ENCODE results near the gene RAB9A.
"Not testable (repeated sequence)": the region's sequence is repeated elsewhere in the genome, so short reads cannot be mapped to it uniquely, and the experiment has no call there.

RAB9A gene

DNA sequence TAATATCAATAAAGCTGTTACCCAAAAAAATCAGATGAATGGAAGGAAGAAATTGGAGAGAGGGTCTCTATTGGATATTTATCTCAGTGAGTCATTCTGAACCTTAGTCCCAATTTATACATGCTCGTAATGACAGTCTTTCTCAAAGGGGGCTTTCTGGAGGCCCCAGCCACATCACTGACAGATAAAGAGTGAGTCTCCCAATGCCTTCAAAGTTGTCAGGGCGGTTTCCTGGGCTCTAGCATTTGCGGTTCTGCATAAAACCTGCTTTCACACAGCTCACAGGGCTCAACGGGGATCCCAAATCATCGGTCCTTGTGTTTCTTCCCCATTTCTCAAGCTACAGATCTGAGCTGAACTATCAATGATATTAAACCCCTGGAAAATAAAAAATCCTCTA is 18.7 kb upstream of the RAB9A start:
- no peak for DNase-seq

DNA sequence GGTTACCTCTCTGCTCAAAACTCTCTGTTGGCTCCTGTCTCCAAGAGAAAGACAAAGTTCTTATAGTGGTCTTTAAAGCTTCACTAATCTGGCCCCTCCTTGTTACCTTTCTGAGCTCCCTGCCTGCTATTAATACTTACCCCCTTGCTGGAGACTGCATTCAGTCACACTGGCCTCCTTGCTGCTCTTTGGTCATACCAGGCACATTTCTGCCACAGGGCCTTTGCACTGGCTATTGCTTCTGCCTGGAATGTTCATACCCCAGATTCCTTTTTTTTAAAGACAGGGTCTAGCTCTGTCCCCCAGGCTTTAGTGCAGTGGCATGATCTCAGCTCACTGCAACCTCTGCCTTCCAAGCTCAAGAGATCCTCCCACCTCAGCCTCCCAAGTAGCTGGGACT is 15.9 kb upstream of the RAB9A start:
- no peak for DNase-seq

DNA sequence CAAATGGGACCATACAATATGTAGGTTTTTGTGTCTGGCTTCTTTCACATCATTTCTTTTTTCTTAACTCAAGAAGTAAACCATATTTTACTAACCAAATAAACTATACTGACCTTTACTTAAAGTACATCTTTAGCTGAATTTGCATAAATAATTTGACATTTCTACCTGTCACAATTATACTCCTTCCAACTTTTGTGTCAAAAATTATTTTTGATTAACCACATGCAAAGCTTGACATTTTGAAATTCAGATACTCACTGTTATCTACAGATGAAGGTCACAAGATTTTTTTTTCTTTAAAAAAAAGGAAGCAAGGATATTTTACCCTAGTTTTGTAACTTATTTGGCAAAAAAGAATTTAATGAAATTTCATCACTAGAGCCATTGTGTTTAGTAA is 12.0 kb upstream of the RAB9A start:
- no peak for DNase-seq

GRCh38 chrX:13679700-13680099 is 9.2 kb upstream of the RAB9A start:
- not testable (repeated sequence) for DNase-seq

DNA sequence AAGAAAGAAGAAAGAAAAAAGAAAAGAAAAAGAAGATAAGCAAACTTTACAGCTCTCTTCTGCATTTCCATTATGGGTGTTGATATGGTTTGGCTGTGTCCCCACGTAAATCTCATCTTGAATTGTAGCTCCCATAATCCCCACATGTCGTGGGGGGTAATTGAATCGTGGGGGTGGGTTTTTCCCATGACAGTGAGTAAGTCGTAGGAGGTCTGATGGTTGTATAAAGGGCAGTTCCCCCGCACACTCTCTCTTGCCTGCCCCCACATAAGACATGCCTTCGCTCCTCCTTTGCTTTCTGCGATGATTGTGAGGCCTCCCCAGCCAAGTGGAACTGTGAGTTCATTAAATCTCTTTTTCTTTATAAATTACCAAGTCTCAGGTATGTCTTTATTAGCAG is 7.3 kb upstream of the RAB9A start:
- no peak for DNase-seq

DNA sequence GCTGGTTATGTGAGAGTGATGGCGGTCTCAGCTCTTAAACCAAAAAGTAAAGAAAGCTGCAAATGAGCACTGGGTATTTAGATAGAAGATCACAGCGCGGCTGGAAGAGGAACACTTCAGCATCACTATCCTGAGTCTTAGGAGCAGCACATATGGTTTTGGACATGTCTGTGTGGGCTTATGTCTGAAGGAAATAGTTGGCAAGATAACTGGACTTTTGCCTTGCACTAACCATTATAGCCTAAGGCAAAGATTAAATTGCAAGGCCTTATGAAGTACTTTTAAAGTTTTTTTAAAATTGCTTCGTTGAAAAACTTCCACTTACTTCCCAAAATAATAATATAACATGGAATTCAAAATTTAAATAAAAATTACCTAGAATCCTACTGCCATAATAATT is 4.6 kb upstream of the RAB9A start:
- no peak for DNase-seq

DNA sequence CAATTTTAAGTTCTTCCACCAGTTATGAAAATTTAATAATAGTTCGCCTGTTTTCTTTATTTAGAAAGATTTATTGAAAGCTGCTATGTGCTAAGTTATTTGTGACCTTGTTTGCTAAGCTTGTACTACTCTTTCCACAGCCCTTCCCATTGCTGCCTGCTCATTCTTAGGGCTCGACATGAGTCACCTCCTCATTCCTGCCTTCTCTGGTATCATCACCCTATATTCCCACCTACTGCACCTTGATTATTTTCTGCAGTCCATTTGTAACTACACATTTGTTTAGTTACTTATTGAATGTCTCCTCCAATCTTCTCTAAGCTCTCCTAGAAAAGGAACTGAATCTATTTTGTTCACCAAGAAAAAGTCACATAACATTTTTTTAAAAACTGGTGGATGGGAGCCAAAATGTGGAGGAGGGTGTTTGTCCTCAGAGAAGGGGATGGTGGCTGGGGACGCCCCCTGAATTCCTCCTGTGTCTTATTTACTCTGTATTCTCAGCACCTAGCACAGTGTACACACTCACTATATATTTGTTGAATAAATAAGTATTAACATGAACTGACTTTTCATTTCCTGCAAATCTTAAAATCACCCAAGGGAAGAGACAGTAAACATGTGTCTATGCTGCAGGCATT is 3.7 kb upstream of the RAB9A start:
- DNase-seq, result no peak

GRCh38 chrX:13687203-13687602 is 1.7 kb upstream of the RAB9A start:
- no peak for DNase-seq

DNA sequence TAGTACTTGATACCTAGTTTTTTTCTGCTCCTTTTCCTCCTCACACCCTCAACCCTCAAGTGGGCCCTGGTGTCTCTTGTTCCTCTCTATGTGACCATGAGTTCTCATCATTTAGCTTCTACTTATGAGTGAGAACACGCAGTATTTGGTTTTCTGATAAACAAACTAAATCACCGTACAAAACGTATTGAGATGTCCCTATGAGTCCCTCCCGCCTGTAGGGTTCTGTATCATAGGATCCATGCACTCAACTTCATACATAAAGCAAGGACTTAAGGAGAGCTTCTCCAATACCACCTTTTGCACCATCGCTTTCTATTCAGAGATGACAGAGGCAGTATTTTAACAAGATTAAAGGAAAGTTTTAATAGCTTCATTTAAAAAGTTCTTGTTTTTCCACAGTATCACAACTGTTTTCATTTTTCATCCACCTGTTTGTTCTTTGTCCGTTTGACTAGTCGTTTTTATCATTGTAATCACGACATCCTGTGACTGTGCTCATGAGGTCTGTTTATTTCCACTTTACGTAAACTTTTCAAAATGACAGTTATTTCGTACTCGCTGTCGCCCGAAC is 457 bp upstream of the RAB9A start:
- no peak for DNase-seq

DNA sequence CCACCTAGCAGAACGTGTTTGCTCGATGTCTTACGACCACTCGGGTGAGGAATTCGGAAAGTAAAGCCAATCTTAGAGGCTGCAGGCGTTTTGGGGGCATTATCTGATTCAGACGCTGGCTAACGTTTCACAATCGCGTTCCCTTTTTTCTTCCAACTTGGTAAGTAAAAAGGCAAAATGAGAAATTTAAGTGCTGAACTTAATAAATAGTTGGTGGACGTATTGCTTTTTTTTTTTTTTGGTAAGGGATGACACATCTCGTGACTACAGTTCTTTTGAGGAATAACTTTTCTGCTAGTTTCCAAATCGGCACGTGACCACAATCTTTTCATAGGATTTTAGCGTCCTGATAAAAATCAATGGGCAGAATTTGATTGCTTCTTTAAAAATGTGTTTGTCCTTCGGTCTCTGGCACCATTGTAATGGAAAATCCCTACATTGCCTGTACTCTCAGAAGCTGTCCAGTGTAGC is 848 bp downstream of the RAB9A start:
- DNase-seq, result peak; percentile 44

GRCh38 chrX:13690836-13691235 is 1.9 kb downstream of the RAB9A start:
- no peak for DNase-seq

GRCh38 chrX:13691841-13692371 is 3.0 kb downstream of the RAB9A start:
- DNase-seq, result no peak

GRCh38 chrX:13692771-13693231 is 3.9 kb downstream of the RAB9A start:
- DNase-seq, result no peak

- no peak for DNase-seq
These were observed 4.5 kb downstream of the RAB9A start for GRCh38 chrX:13693341-13693961.

GRCh38 chrX:13694359-13694758 is 5.4 kb downstream of the RAB9A start:
- no peak for DNase-seq

DNA sequence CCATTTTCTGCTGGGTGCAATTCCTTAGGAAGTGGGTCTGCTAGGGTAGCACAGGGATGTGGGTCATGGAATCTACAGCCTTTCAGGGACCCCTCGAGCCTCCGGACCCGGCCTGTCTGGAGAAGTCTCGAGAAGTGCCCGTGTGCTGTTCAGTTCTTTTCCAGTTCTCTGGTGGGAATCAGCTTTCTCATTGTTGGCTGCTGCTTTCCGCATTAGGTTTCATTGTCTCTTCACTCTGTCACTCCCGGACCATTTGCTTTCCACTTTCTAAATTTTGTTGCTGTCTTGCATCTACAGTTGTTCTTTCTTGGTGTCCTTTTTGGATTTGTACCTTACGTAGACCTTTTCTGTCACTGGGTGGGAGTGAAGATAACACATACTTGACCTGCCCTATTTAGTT is 6.1 kb downstream of the RAB9A start:
- no peak for DNase-seq

DNA sequence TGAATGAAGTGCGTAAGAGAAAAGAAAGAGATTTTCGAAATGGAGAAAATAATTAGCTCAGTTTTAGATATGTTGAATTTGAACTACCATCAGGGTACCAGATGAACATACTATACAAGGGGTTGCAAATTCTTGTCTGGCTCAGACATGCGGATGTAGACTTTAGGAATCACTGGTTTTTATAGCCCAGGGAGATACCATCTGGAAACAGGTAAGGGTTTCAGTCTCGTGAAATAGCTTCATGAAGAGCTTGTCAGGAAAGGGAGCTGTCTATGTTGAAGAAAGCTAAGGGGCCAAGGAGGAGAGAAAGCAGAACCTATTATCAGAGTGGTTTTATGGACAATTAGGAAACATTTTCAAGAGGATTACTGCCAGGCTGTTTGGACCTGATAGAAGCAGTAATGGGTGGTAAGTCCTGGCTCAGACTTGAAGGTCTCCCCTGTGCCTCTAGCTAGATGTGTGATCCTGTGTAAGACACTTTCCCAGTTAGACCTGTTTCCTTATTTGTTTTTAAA is 6.7 kb downstream of the RAB9A start:
- no peak for DNase-seq

DNA sequence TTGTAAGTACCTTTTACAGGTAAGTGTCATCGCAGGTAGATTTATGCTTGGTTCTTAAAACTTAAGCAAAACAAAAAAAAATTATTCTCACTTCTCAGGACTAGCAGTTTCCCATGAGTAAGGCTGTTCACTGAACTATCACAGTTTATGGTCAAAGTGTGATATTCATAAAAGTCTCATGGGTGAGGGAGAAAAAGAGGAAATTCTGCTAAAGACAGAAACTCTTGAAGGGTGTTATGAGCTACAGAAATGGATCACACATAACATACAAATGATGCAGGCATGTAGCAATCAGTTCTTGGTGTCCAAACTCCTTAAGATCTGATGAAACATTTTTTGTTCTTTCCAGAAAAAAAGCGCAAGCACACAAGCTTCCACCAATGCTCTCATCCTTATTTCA is 8.5 kb downstream of the RAB9A start:
- no peak for DNase-seq

DNA sequence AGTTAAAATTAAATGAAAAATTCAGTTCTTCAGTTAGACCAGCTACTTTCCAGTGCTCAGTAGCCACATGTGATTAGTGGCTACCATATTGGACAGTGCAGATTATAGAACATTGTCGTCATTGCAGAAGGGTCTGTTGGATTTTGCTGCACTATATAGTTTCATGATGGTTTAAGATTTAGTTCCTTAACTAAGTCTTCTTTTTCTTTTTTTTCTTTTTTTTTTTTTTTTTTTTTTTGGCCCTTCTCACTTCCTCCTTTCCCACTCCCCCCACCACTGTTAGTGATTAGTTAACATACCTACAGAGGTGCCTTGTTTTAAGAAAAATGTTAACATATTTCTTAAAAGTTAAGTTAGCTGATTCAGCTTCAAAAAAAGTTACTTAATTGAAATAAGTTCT is 9.0 kb downstream of the RAB9A start:
- no peak for DNase-seq

GRCh38 chrX:13698432-13698831 is 9.5 kb downstream of the RAB9A start:
- no peak for DNase-seq

DNA sequence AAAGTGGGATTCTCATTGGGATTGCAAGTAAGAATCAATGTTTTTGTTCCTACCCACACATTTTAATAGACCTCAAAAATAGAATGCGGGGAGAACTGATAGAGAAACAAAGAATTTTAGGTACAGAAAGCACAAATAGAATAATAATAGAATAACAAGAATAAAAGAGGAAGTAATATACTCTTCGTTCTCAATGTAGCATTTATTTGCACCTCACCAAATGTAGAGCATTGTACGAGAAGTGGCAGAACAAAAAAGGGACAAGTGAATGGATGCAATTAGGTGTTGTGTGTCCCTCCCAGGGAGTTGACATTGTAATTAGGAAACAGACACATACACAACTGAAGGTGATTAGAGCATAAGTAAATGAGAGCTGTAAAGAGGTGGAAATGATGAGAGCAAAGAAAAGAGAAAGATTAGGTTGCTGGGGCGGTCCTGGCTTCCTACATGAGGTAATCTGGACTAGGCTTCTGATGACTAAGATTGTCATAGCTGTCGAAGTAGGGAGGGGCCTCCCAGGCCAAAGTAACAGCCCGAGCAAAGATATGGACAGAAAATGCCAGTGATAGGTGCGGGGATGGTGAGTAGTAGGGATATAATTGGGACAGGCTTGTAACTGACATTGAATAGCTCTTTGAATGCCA is 10.4 kb downstream of the RAB9A start:
- DNase-seq, result no peak

DNA sequence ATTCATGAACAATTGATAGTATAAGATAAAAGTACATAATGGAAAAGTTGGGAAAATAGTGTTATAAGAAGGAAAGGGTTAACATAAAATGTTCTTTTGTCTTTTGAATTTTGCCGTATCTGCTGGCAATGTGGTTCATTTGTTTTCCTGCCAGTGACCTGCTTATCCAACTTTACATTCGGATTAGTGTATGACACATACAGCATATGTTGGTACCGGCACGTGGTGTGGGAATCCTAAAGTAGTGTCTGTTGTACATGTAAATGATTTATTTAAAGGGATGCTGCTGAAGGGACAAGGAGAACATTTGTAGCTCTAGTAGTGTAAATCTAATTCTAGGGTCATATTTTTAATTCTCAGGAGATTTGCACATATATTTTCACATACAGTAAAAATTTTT is 11.5 kb downstream of the RAB9A start:
- DNase-seq, result no peak

DNA sequence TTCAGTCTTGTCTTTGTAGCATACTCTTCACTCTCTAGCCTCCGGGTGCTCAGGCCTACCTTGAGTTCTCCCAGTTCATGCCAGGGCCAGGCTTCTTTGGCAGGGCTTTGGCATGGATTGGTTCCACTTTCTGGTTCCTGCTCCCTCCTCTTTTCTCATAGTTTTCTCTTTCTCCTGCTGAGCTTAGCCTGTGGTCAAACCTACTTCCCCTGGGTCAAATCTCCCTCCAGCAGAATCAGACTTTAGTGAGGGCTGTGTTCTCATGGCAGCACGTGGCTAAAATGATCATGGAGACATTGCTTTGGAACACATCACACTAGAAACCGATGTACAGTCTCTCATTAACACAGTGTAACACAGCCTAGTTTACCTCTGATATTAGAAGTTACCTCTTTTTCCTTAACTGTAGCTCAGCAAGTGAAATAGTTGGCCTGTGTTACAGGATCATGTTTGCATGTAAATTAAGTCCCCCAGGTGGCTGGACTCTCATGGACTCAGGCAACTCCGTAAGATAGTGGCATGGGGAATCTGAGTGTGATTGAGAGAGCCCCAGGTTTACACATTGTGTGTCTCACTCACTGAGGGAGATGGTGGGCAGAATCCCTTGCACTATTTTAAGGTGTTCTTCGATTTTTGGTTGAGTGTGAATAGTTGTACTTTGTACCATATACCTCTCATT is 13.3 kb downstream of the RAB9A start:
- no peak for DNase-seq

Measured in eye (tissue), 1 donor.